Measurements from ENCODE around the gene IRAK1BP1.
"Not testable (repeated sequence)": the region's sequence is repeated elsewhere in the genome, so short reads cannot be mapped to it uniquely, and the experiment has no call there.

IRAK1BP1 gene, protein sequence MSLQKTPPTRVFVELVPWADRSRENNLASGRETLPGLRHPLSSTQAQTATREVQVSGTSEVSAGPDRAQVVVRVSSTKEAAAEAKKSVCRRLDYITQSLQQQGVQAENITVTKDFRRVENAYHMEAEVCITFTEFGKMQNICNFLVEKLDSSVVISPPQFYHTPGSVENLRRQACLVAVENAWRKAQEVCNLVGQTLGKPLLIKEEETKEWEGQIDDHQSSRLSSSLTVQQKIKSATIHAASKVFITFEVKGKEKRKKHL

DNA sequence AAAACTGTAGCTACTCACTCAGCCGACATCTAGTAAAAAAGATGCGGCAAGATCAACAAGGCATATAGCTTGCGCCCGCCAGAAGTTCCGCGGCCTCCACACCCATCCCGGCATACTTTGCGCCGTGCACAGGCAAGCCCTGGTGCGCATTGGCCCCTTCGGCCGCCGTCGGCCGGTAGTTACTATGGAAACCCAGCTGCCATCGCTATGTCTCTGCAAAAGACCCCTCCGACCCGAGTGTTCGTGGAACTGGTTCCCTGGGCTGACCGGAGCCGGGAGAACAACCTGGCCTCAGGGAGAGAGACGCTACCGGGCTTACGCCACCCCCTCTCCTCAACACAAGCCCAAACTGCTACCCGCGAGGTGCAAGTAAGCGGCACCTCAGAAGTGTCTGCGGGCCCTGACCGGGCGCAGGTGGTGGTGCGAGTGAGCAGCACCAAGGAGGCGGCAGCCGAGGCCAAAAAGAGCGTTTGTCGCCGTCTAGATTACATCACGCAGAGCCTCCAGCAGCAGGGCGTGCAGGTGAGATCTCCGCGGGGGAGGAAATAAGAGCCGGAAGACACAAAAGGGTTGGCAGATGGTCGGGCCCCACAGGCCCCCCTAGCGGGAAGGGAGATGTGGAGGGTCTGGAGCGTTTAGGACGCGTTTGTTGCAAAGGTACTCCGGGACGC lies at the start of gene IRAK1BP1:
Gene IRAK1BP1, plus strand, starts transcription at position 182 of the 671 bp plus-strand sequence. Its CDS starts 26 bp downstream, at position 208.
- DNase-seq (ENCODE audit: low spot score) = peak; percentile 79

DNA sequence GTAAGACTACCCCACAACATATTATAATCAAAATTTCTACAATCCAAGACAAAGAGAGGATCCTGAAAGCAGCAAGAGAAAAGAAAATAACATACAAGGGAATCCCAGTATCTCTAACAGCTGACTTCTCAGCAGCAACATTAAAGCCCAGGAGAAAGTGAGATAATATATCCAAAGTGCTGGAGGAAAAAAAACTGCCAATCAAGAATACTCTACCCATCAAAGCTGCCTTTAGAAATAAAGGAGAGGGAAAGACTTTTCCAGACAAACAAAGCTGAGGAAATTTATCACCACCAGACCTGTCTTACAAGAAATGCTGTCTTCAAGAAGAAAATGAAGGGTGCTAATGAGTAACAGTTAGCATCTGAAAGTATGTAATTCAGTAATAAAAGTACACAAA lies 43.3 kb upstream of the IRAK1BP1 start:
- no peak for DNase-seq (ENCODE audit: low spot score)

DNA sequence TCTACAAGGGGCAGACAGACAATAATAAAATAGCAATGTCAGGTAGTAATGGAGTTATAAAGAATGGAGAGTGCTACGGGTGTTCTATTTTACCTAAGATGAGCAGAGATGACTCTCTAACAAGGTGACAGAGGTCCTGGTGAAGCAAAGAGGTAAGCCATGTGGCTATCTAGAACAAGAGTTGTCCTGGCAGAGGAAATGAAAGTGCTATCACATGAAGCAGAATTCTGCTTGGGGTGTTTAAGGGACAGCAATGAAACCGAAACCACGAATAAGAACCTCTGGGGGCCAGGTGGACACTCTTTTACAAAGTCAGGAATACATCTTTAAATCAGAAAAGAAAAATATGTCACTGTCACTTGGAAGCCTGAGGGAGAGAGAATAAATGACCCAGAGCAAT lies 37.9 kb upstream of the IRAK1BP1 start:
- DNase-seq (ENCODE audit: low spot score) = no peak

DNA sequence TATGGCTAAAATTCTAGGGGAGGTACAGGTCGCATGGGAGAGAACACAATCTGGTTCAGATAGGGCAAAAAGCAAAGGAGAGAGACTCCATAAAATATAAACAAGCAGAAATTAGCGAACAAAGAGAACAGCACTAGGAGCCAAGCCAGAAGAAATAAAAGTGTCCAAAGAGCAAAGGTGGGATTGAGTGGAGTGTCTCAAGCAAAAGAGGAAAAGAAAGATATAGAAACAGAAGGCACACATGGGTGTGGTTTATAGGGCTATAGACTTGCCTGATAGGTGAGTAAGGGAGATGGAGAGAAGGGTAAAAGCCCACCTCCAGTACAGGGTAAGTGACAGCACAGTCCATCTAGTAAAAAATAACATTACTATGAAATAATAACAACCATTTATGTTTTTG lies 36.5 kb upstream of the IRAK1BP1 start:
- DNase-seq (ENCODE audit: low spot score) = no peak

DNA sequence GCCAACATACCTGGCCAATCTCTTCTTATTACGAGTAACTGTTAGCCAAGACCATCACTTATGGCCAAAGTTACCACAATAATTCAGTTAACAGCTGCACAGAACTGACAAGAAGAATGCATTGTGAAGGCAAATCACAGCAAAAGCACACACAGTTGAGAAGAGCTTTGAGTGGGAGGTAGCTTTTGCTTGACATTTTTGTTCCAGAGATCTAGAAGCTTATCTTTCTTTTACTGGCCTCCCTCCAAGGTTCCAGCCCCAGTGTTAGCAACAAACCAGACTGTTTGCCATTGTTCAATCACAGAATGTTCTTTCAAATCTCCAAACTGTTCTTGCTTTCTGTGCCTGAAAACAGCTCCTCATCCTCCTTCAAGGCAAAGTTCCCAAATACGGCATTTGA lies 35.9 kb upstream of the IRAK1BP1 start:
- DNase-seq (ENCODE audit: low spot score) = no peak

DNA sequence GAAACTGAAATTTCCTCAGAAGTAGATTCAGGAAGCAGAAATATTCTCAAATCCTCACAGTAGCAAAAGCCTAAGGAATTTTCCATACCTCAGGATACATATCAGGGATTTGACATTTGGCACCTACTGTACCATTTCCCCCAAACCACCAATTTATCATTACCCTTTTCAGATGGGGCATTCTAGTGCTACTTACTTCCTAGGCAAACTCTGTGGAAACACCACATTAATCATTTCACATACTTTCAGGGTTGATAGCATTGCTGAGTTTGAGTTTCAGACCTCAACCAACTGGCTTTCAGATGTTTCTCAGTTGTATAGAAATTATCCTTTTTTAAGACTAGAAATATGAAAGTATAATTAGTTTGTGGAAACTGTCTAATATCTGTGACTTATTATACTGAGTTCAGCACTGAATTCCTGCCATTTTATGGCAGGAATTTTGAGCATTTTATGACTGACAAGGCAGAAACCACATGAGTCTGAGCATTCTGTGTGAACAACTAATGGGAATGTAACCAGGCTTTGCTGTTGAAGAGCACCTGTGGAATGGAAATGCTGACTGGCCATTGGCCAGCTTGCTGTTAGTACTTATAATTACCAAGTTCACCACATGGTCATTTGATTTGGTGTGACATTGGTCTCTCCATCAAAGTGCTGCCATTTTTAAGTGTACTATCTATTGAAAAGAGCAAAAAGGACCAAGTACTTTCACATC lies 35.1 kb upstream of the IRAK1BP1 start:
- no peak for DNase-seq (ENCODE audit: low spot score)

DNA sequence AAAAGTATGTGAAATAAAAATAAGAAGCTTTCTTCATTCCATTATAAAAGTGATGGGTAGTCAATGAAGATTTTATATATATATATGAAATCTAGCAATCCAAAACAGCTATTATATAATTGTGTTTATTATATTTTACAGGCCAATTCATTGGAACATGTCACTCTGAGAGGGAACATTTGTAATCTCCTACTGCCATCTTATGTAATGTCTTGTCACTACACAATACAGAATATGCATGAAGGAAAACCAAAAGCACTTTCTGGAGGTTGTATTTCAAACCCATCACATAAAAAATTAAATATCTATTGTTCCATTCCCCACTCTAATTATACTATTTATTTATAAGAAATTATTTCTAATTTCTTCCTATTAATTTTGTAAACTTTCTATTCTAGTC lies 31.5 kb upstream of the IRAK1BP1 start:
- no peak for DNase-seq (ENCODE audit: low spot score)

DNA sequence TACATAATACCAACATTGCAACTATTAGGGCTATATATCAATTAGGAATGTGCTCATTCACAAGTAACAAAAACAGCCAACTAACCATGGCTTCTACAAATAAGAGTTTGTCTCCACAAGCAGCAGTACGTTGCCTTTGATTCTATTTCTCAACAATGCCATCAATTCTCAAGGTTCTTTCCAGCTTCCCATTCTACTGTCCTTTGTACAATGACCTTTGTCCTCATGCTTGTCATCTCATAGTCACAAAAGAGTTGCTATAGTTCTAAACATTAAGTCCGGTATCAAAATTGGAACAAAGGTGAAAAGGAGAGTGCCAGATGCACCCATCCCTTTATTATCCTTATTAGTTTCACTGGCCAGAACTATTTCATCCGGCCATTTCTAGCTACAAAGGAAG lies 30.8 kb upstream of the IRAK1BP1 start:
- DNase-seq (ENCODE audit: low spot score) = no peak

DNA sequence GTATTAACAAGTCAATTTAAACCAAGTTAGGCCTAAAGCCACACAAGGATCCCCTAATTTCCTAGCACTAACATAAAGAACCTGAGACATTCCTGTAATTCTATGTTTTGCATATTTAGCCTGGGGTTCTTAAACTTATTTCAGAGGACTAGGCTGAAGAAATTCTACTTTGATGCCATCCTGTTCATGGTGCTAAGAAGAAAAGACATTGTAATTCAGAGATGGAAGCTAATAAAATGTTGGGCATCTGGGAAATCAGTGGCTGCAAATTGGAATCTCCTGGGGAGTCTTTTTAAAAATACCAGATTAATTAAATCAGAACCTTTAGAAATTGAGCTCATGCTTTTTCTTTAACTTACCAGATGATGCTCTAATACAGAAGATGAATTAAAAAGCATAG lies 26.2 kb upstream of the IRAK1BP1 start:
- no peak for DNase-seq (ENCODE audit: low spot score)

DNA sequence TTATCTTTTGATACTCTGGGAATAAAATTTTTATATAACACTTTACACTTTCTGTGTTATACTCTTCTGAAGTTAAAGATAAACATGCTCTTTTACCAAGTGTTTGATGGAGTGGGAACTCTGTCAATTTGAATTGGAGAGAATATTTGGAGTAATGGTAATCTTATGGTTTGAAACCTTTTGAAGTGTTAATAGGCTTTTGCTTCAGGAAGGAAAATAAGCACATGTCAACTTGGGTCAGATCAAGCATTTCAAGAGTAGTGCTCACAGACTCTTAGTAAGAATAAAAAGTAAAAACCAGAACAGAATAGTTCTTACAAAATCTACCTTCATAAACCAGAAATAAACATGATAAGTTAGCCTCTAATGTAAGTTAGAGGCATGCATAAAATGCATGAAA lies 24.4 kb upstream of the IRAK1BP1 start:
- no peak for DNase-seq (ENCODE audit: low spot score)

DNA sequence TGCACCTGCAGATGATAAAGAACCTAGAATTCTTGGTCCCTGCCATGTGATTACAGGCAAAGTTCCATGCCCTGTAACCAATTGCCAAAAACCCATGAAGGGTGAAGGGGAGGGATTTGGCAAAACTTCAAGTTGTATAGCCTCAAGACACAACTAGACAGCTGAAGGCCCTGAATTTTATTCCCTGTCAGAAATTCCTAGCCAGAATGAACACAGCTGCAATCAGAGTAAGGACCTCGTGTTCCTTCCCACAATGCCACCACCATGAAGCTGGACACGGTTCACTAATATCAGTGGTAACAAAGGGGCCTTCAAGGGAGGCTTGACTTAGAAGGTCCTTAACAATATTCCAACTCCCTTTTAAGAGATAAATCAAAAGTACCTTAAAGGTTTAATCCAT lies 22.5 kb upstream of the IRAK1BP1 start:
- no peak for DNase-seq (ENCODE audit: low spot score)

DNA sequence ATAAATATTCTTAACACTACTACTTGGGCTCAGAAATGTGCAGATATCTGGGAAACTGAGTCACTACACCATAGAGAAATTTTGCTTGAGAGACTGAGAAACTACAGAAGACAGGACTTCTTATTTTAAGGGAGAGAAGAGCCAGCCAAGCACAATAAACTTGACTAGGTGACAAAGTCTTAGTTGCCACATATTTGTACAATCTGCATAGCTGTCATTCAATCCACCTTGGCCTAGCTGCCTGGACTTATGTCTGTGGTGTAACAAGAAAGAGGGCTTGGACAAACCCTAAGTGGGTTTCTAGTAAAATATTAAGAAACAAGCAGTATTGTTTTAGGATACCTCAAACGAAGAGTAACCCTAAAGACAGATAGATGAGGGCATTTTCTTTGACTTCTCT lies 21.8 kb upstream of the IRAK1BP1 start:
- no peak for DNase-seq (ENCODE audit: low spot score)

DNA sequence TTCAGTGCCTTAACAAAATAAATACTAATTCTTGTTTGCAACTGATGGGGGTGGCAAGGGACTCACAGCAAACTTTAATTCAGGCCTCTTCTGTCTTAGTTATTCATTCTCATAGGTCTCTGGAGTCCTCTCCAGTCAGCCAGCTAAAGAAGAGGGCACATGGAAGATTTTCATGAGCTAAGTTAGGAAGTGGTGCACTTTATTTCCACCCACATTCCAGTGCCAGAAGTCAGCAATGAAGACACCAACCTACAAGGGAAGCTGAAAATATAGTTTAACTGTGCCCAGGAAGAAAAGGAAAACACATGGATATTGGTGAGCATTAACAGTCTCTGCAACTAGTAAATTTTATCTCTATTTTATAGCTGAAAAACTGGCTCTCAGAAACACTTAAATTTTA lies 16.7 kb upstream of the IRAK1BP1 start:
- no peak for DNase-seq (ENCODE audit: low spot score)

DNA sequence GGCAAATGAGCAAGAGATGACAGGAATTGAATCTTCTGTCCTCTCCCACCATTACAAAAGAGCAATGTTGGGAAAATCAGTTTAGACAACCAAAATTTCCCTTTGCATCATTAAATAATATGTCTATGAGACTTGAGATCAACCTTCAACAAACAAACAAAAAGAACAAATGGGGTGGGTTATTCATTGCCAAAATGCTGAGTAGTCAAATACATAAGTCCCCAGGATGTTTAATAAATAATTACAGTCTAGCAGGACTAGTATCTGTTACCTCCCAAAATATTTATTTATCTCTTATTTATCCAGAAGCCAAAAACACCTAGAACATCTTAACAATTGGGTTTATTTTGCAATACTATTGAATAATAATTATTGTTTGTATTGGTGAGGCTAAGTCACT lies 16.2 kb upstream of the IRAK1BP1 start:
- no peak for DNase-seq (ENCODE audit: low spot score)

DNA sequence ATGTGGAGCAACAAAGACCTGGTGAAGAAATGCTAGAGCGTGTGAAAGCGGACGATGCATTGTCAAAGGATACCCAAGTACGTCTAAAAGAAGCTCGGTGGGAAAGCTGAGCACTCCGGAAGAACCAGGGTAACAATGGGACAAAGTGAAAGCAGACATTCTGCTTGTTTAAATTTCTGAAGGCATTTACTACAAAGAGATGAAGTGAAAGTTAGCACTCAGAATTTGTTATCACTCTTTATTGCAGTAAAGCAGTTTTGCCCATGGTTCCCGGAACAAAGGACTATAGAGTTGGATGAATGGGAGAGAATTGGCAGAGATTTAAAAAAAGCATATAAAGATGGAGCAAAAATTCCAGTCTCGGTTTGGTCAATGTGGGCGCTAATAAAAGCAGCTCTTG lies 12.8 kb upstream of the IRAK1BP1 start:
- DNase-seq (ENCODE audit: low spot score) = no peak

DNA sequence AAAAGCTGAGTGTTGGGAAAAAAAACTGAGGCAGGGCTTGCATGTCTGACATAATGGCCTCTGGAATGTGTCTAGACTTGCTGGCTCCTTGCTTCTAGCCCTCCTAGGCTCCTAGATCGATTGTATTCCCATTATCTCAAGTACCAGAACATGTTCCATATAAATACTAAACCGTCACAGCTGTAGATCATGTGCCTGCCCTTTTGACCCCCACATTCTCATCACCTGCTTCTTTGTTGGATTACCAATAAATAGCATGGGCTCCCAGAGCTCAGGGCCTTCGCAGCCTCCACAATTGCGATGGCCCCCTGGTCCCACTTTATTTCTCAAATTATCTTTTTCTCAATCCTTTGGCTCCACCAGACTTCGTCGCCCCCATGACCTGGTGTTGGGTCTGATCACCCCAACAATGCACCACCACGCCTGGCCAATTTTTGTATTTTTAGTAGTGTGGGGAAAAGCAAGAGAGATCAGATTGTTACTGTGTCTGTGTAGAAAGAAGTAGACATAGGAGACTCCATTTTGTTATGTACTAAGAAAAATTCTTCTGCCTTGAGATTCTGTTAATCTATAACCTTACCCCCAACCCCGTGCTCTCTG lies 8.9 kb upstream of the IRAK1BP1 start:
- DNase-seq (ENCODE audit: low spot score) = not testable (repeated sequence)

DNA sequence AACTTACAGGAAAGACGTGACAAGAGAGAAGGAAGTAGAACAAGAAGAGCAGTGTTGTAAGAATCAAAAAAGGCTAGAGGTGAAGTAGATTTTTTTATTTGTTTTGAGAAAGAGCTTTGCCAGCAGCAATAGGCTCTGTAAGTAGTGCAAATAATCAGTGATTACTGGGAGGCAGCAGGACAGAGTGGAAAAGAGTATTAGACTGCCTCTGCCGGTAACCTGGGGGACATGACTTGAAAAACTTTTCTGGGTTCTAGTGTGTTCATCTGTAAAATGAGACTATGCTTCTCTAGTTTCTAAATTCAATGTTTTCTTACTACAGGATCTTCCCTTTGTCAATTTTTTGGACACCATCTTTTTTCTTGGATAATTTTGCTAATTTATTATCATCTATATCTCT lies 5.8 kb upstream of the IRAK1BP1 start:
- no peak for DNase-seq (ENCODE audit: low spot score)

DNA sequence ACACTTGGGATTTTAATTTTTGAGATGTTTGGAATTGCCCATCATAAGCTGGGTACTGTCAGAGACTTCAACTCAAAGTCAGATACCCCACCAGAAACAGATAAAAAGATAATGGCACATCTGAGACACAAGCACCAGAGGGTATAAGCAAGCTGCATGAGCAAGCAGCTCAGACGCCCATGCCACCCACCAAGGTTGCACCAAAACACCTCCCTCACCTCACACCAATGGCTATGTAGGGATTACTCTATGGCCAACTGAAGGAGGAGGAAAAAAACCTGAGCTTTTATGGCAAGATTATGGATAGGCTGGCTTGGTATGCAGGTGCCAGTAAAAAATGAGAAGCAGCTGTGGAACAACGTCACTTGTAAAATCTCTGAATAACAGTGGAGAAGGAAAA lies 3.8 kb upstream of the IRAK1BP1 start:
- DNase-seq (ENCODE audit: low spot score) = no peak

DNA sequence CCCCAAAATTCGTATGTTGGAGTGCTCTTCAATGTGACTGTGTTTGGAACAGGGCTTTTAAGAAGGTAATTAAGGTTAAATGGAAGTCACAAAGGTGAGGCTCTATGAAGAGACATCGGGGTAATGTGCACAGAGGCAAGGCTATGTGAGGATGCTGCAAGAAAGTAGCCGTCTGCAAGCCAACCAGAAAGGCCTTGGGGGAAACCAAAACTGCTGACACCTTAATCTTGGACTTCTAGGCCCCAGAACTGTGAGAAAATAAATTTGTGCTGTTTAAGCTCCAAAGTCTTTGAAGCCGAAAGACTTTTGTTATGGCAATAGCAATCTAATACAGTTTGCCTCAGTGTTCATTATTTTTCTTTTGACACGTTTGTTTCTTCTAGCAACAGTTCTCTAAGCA lies 2.4 kb upstream of the IRAK1BP1 start:
- no peak for DNase-seq (ENCODE audit: low spot score)

DNA sequence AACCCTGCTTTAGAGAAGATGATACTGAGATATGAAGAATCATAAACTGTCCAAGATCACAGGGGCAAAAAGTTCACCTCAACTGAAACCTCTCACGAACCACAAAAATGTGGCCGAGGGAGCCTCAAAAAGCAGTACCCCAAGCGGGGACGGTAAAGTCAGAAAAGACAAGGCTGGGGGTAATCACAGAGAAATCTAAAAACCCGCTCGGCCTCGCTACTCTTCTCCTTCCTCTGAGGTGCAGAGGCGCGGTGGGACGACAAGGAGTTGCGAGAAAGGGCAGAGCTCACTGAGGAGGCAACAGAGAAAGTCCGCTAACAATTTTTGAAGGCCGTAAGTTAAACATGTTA lies 356 bp upstream of the IRAK1BP1 start:
- no peak for DNase-seq (ENCODE audit: low spot score)

DNA sequence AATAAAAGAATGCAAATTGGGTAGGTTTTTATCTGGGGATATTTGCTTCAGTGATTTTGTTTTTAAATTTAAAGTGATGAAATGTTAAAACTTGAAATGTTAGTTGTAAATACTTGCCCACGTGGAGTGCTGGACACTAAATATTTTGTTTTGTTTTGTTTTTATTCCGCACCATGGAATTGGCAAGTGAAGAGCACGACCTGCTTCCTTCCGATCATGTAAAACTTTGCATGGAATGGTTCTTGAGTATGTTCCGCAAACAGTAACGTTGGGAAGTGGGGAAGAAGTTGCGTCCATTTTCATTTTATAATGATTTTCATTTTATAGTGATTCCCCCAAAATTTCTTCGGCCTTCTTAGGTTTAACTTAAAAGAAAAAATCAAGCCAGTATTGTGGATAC lies 765 bp downstream of the IRAK1BP1 start:
- no peak for DNase-seq (ENCODE audit: low spot score)

DNA sequence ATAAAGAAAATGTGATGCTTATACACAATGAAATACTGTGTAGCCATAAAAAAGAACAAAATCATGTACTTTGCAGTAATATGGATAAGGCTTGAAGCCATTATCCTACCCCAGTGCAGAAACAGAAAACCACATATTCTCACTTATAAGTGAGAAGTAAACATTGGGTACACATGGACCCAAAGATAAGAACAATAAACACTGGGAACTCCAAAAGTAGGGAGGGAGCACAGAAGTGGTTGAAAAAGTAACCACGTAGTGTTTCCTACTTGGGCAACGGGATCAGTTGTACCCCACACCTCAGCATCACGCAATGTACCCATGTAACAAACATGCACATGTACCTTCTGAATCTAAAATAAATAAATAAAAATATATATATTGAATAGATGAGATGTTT lies 8.2 kb downstream of the IRAK1BP1 start:
- no peak for DNase-seq (ENCODE audit: low spot score)

DNA sequence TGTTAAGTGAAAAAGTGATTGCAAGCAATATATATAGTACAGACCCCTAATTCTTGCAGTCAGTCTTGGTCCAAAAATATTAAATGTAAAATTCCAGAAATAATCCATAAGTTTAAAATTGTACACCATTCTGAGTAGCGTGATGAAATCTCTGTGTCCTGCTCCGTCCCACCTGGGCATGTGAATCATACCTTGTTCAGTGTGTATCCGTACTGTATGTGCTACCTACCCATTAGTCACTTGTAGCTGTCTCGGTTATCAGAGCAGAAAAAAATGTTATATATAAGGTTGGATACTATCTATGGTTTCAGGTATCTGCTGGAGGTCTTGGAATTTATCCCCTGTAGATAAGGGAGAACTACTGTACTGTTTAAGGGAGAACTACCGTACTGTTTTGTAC lies 16.3 kb downstream of the IRAK1BP1 start:
- no peak for DNase-seq (ENCODE audit: low spot score)

Measured in CD4-positive, alpha-beta T cell treated with Interleukin-6 at 100 ng/mL for 8 hours (primary cell).